Kidney (tissue), 14 donors: ENCODE measurements around the gene SPA17. TPM values are rescaled to one million over a fixed set of nuclear protein-coding genes. Genes with fewer than 3 reads are reported as not detected.

Experiments used
- DNase-seq, 5 donors: peaks; one replicate each; pipeline ENCODE4 v3.0.0-alpha.2; 2013 to 2020
- FAIRE-seq: peaks from 2 replicates; lab custom pipeline; 2012; peaks lifted over from hg19 to GRCh38; lab: Jason Lieb, UNC
- H3K27ac ChIP-seq, 2 donors: one replicate each; pipeline ENCODE4 v1.7.0; 2013; ENCODE audit warnings: low read depth in 2 of 2, low read length in 2 of 2, inconsistent platforms in 1 of 2
- H3K27me3 ChIP-seq: one replicate; pipeline ENCODE4 v1.7.1; 2013; ENCODE audit warnings: low read length, inconsistent platforms; ENCODE audit not compliant: control insufficient read depth, insufficient read depth
- H3K36me3 ChIP-seq, 3 donors: one replicate each; pipeline versions ENCODE4 v1.7.0 to v1.7.1; 2013; ENCODE audit warnings: low read length in 3 of 3, control low read depth in 1 of 3, inconsistent platforms in 1 of 3; ENCODE audit not compliant: insufficient read depth in 3 of 3, control insufficient read depth in 2 of 3
- H3K4me1 ChIP-seq, 3 donors: one replicate each; pipeline versions ENCODE4 v1.7.0 to v1.7.1; 2013; ENCODE audit warnings: low read length in 3 of 3, inconsistent platforms in 1 of 3, low read depth in 1 of 3; ENCODE audit not compliant: control insufficient read depth in 2 of 3, insufficient read depth in 2 of 3
- H3K4me3 ChIP-seq, 3 donors: one replicate each; pipeline versions ENCODE4 v1.7.0 to v1.8.1; 2013; ENCODE audit warnings: low read length in 3 of 3, control low read depth in 1 of 3, inconsistent platforms in 1 of 3
- H3K9ac ChIP-seq, 3 donors: one replicate each; pipeline versions ENCODE4 v1.7.0 to v1.7.1; 2013; ENCODE audit warnings: low read length in 3 of 3, control low read depth in 1 of 3, inconsistent platforms in 1 of 3
- H3K9me3 ChIP-seq, 3 donors: one replicate each; pipeline versions ENCODE4 v1.7.0 to v1.7.1; 2013; ENCODE audit warnings: low read length in 3 of 3, control low read depth in 1 of 3, inconsistent platforms in 1 of 3; ENCODE audit not compliant: control insufficient read depth in 2 of 3, insufficient read depth in 1 of 3
- CTCF ChIP-seq: IDR thresholded peaks from 3 replicates; pipeline ENCODE4 v1.5.1; 2012; ENCODE audit warnings: mild to moderate bottlenecking, moderate library complexity, borderline replicate concordance; ENCODE audit not compliant: insufficient read depth; ENCODE audit errors: extremely low read depth
- intact Hi-C: fragments of 100-400 bp; cut with DNase I; formaldehyde crosslinking; loops from one replicate; pipeline ENCODE4 v1.11.1; 2022
- polyA plus RNA-seq: library from polyadenylated mRNA; stranded (reverse); fragments of 350-450 nt; fragmentation: Illumina TruSeq; extraction: RNeasy Lipid Tissue Mini Kit (QIAGEN cat#74804); gene quantifications from one replicate; pipeline ENCODE4 v1.2.3, GENCODE V29; 2014; ENCODE audit warnings: low read depth, low replicate concordance; ENCODE audit not compliant: insufficient read depth
- total RNA-seq: library from RNA; stranded (reverse); fragmentation: NEBNext Ultra II Directional; extraction: Animal tissue kit (Norgen Biotek cat#: 25700); gene quantifications from one replicate; pipeline ENCODE4 v1.2.1, GENCODE V29; 2021
- donor health status: control.
- donor health status: control.
- donor health status: control.
- donor health status: control.
- donor health status: control.
- donor health status: DM: yes; HTN: yes; CAD: no.
- donor health status: Normal renal cell carcinoma (clear cell type).

SPA17 gene
- total and polyA plus RNA-seq, 2 donors from 2014 or later = 10.7 to 23.7 TPM

- FAIRE-seq = no peak
- no peak for DNase-seq
- Histone ChIP-seq H3K4me1 (peaks cover 0 to 10% (median 5%) of the 10 kb centered on the region in 3 donors), H3K36me3 (no peaks in the 10 kb centered on the region), H3K9me3 (no peaks in the 10 kb centered on the region), H3K9ac (no peak overlapping the region), H3K27ac (no peak overlapping the region), H3K4me3 (no peak overlapping the region), H3K27me3 (peaks cover 11% of the 10 kb centered on the region)
- intact Hi-C loops = no loop called here
- TF ChIP-seq CTCF = no peak
These were observed 63.0 kb downstream of the SPA17 start for GRCh38 chr11:124736736-124737135.

GRCh38 chr11:124737638-124738305 is 64.1 kb downstream of the SPA17 start:
- Histone ChIP-seq H3K9me3 (no peaks in the 10 kb centered on the region), H3K27ac (no peak overlapping the region), H3K36me3 (no peaks in the 10 kb centered on the region), H3K27me3 (peaks cover 15% of the 10 kb centered on the region), H3K4me3 (no peak overlapping the region), H3K9ac (no peak overlapping the region), H3K4me1 (peaks cover 0 to 10% (median 5%) of the 10 kb centered on the region in 3 donors)
- intact Hi-C loops = no loop called here
- no peak for FAIRE-seq
- no peak for TF ChIP-seq CTCF
- DNase-seq = peak in 1 of 5 donors; percentile 39

GRCh38 chr11:124738713-124739478 is 65.2 kb downstream of the SPA17 start:
- peak in 1 of 5 donors; percentile 39 for DNase-seq
- peaks cover 0 to 10% (median 5%) of the 10 kb centered on the region in 3 donors for H3K4me1 ChIP-seq
- no peaks in the 10 kb centered on the region for H3K36me3 ChIP-seq
- TF ChIP-seq CTCF = no peak
- intact Hi-C loops = no loop called here
- H3K27ac ChIP-seq = no peak overlapping the region
- H3K9me3 ChIP-seq = no peaks in the 10 kb centered on the region
- peak overlapping the region in 2 of 3 donors; percentile 40 to 45 for H3K4me3 ChIP-seq
- H3K27me3 ChIP-seq = peaks cover 21% of the 10 kb centered on the region
- no peak for FAIRE-seq
- H3K9ac ChIP-seq = peak overlapping the region in 1 of 3 donors; percentile 8
